B cell (primary cell): Measurements from ENCODE around the gene GTPBP3. TPM values are rescaled to one million over a fixed set of nuclear protein-coding genes. Genes with fewer than 3 reads are reported as not detected.

Experiments
- ATAC-seq: fragments of 200-7000 bp; cut with Tn5 transposase; one replicate; pipeline ENCODE4 v1.10.0; 2021; ENCODE audit warnings: low read depth, mild to moderate bottlenecking, moderate number of reproducible peaks, moderate library complexity
- CTCF ChIA-PET: fragments of 350-600 bp; sonication (Branson Sonifier 250); formaldehyde crosslinking; loops from one replicate; lab custom pipeline; 2021; ENCODE audit warnings: antibody characterized with exemption, inconsistent platforms; lab: Charles Lee
- POLR2A ChIA-PET: fragments of 350-600 bp; sonication (Branson Sonifier 250); formaldehyde crosslinking; loops from one replicate; lab custom pipeline; 2021; ENCODE audit warnings: antibody characterized with exemption; lab: Charles Lee
- DNase-seq: peaks from one replicate; pipeline ENCODE4 v3.0.0; 2013
- H2AFZ ChIP-seq: 2 replicates; pipeline ENCODE4 v1.6.1; 2012; ENCODE audit warnings: mild to moderate bottlenecking, low read depth, low read length; ENCODE audit not compliant: insufficient read depth, poor library complexity, severe bottlenecking
- H3K27ac ChIP-seq, 2 donors: 1 replicate in 1 of 2; 2 replicates in 1 of 2; pipeline ENCODE4 v1.5.1; 2012 to 2013; ENCODE audit warnings: low read length in 2 of 2, mild to moderate bottlenecking in 2 of 2, moderate library complexity in 1 of 2
- H3K27me3 ChIP-seq, 4 experiments: fragments of 200-600 bp in 1 of 4; sonication (generic) in 1 of 4; replicated peaks in 1 of 4; 1 replicate in 2 of 4; 2 replicates in 2 of 4; pipeline versions ENCODE4 v1.6.1 to v1.7.0; 2013 to 2016; ENCODE audit warnings: low read length in 3 of 4, mild to moderate bottlenecking in 2 of 4, mixed read lengths in 1 of 4, moderate library complexity in 1 of 4; ENCODE audit not compliant: insufficient read depth in 4 of 4, control insufficient read depth in 3 of 4; ENCODE audit errors: control extremely low read depth in 1 of 4
- H3K36me3 ChIP-seq, 2 experiments: replicated peaks in 1 of 2; 1 replicate in 1 of 2; 2 replicates in 1 of 2; pipeline versions ENCODE4 v1.6.1 to v1.7.1; 2013; ENCODE audit warnings: low read length in 1 of 2; ENCODE audit not compliant: insufficient read depth in 2 of 2, control insufficient read depth in 1 of 2; ENCODE audit errors: control extremely low read depth in 1 of 2, extremely low read depth in 1 of 2
- H3K4me1 ChIP-seq, 2 donors: fragments of 200-600 bp in 1 of 2; sonication (generic) in 1 of 2; 1 replicate in 1 of 2; 2 replicates in 1 of 2; pipeline versions ENCODE4 v1.5.1 to v1.6.1; 2013 to 2017; ENCODE audit warnings: low read length in 2 of 2; ENCODE audit not compliant: control insufficient read depth in 2 of 2, insufficient read depth in 2 of 2
- H3K4me2 ChIP-seq: replicated peaks from 2 replicates; pipeline ENCODE3; 2012; ENCODE audit warnings: mild to moderate bottlenecking, low read depth, low read length; ENCODE audit not compliant: poor library complexity, severe bottlenecking
- H3K4me3 ChIP-seq, 5 experiments: fragments of 200-600 bp in 1 of 5; sonication (generic) in 1 of 5; 1 replicate in 3 of 5; 2 replicates in 2 of 5; pipeline versions ENCODE4 v1.5.1 to v1.7.0; 2011 to 2016; ENCODE audit warnings: low read length in 4 of 5, mild to moderate bottlenecking in 4 of 5, low read depth in 2 of 5, control low read depth in 1 of 5, moderate library complexity in 1 of 5; ENCODE audit not compliant: insufficient read depth in 1 of 5; ENCODE audit errors: control extremely low read depth in 1 of 5, extremely low read depth in 1 of 5
- H3K79me2 ChIP-seq: fragments of 200-600 bp; sonication (generic); one replicate; pipeline ENCODE4 v1.6.0; 2016; ENCODE audit warnings: low read length; ENCODE audit not compliant: control insufficient read depth, insufficient read depth
- H3K9ac ChIP-seq: fragments of 200-600 bp; sonication (generic); 2 replicates; pipeline ENCODE4 v1.6.1; 2017; ENCODE audit warnings: mild to moderate bottlenecking, low read length, moderate library complexity
- H3K9me3 ChIP-seq, 3 donors: one replicate each; pipeline versions ENCODE4 v1.6.1 to v1.7.1; 2013; ENCODE audit warnings: low read length in 2 of 3; ENCODE audit not compliant: control insufficient read depth in 2 of 3, insufficient read depth in 1 of 3; ENCODE audit errors: control extremely low read depth in 1 of 3
- H4K20me1 ChIP-seq: 2 replicates; pipeline ENCODE4 v1.6.0; 2012; ENCODE audit warnings: mild to moderate bottlenecking, low read length; ENCODE audit not compliant: insufficient read depth, control insufficient read depth, poor library complexity, severe bottlenecking
- H3K27ac Mint-ChIP-seq: one replicate; pipeline ENCODE4 v1.8.0; 2021; ENCODE audit warnings: mixed read lengths
- H3K27me3 Mint-ChIP-seq: one replicate; pipeline ENCODE4 v1.8.0; 2021; ENCODE audit warnings: mixed read lengths
- H3K4me1 Mint-ChIP-seq: one replicate; pipeline ENCODE4 v1.8.0; 2021; ENCODE audit warnings: mixed read lengths
- H3K4me3 Mint-ChIP-seq: one replicate; pipeline ENCODE4 v1.8.0; 2021; ENCODE audit warnings: mixed read lengths
- H3K9me3 Mint-ChIP-seq: one replicate; pipeline ENCODE4 v1.8.0; 2022; ENCODE audit warnings: mixed read lengths; ENCODE audit not compliant: insufficient read depth
- CTCF ChIP-seq: fragments of 200-600 bp; IDR thresholded peaks from one replicate; pipeline ENCODE4 v1.8.0; 2022; ENCODE audit warnings: antibody characterized with exemption, mild to moderate bottlenecking
- EZH2 ChIP-seq: IDR thresholded peaks from 2 replicates; pipeline ENCODE4 v1.6.1; 2012; ENCODE audit warnings: borderline replicate concordance, low read depth, mild to moderate bottlenecking, moderate library complexity, low read length; ENCODE audit not compliant: insufficient read depth, poor library complexity, severe bottlenecking
- WGBS: methylation state at CpG from one replicate; pipeline ENCODE4 v1.1.5; 2013; ENCODE audit warnings: missing lambda C conversion rate; ENCODE audit not compliant: insufficient coverage; 5-methylcytosine and 5-hydroxymethylcytosine counted together
- intact Hi-C: fragments of 100-400 bp; cut with micrococcal nuclease; formaldehyde crosslinking; loops from one replicate; pipeline ENCODE4 v1.10.0; 2022
- polyA plus RNA-seq: library from polyadenylated mRNA; depleted of rRNA; stranded (reverse); fragments of >200 nt; gene quantifications from 2 replicates; pipeline ENCODE4 v1.2.3, GENCODE V29; 2012
- total RNA-seq, 2 donors: library from RNA; stranded (reverse); fragments of 120-200 nt in 1 of 2; gene quantifications; 1 replicate in 1 of 2; 2 replicates in 1 of 2; pipeline versions ENCODE4 v1.2.3 to v1.2.4, GENCODE V29; 2013 to 2022

GTPBP3 gene
- total and polyA plus RNA-seq, 2 donors (not counting 1 experiment from before 2014, with no cell fraction given) = 41.6 to 44.9 TPM

- H3K27me3 Mint-ChIP-seq = no peaks in the 10 kb centered on the region
- peaks cover 34% of the 10 kb centered on the region for H3K4me1 Mint-ChIP-seq
- Histone ChIP-seq H3K4me3 (no peak overlapping the region), H3K9ac (no peak overlapping the region), H3K79me2 (peaks cover 9% of the 10 kb centered on the region), H3K36me3 (no peaks in the 10 kb centered on the region), H3K9me3 (no peaks in the 10 kb centered on the region), H3K27ac (no peak overlapping the region), H3K4me1 (peaks cover 13 to 26% of the 10 kb centered on the region in 2 donors), H2AFZ (no peak overlapping the region), H4K20me1 (no peaks in the 10 kb centered on the region), H3K4me2 (no peak overlapping the region), H3K27me3 (no peaks in the 10 kb centered on the region)
- WGBS = 95% methylated on average over 27 of the region's 34 CpGs
- peak; percentile 37 for DNase-seq
- no peak overlapping the region for H3K27ac Mint-ChIP-seq
- POLR2A ChIA-PET = interaction anchor here (0.8 kb wide), 1 partner anchor 11 kb away, joined by 6 read pairs; no protein-coding TSS in a partner anchor
- H3K9me3 Mint-ChIP-seq = no peaks in the 10 kb centered on the region
- TF ChIP-seq CTCF = no peak
- TF ChIP-seq EZH2 = no peak
- peak overlapping the region; percentile 62 for H3K4me3 Mint-ChIP-seq
- ATAC-seq = no peak
- CTCF ChIA-PET = interaction anchor here (1.1 kb wide), 1 partner anchor 11 kb away, joined by 3 read pairs; no protein-coding TSS in a partner anchor
- intact Hi-C loops = no loop called here
These were observed 1.9 kb downstream of the GTPBP3 start for GRCh38 chr19:17339088-17339741.

DNA sequence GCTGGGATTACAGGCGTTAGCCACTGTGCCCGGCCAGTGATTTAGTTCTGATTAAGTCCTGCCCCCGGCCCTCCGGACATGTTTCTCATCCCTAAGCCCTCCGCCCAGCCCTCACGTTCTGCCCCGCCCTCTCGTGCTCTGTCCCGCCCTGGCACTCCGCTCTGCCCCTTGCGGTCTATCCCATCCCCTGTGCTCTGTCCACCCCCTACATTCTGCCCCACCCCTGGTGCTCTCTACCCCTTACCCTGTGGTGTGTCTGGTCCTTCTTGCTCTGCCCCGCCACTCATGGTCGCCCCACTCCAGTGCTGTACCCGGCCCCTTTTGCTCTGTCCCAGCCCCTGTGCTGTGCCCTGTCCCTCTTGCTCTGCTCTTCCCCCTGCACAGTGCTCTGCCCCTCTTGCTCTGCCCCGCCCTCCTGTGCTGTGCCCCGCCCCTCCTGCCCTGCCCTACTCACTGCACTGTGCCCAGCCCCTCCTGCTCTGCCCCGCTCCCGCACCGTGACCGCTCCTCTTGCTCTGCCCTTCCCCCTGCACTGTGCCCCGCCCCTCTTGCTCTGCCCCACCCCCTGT, 3.0 kb downstream of the GTPBP3 start:
- no peak overlapping the region for H3K27ac ChIP-seq
- H3K36me3 ChIP-seq = no peaks in the 10 kb centered on the region
- no peak overlapping the region for H3K4me3 ChIP-seq
- no peaks in the 10 kb centered on the region for H3K9me3 Mint-ChIP-seq
- H3K79me2 ChIP-seq = peaks cover 9% of the 10 kb centered on the region
- 96% methylated on average over 13 of the region's 21 CpGs for WGBS
- ATAC-seq = no peak
- peaks cover 7 to 19% of the 10 kb centered on the region in 2 donors for H3K4me1 ChIP-seq
- ChIA-PET POLR2A (no interaction called here), CTCF (interaction anchor here (1.1 kb wide), 1 partner anchor 12 kb away, joined by 3 read pairs; no protein-coding TSS in a partner anchor)
- no peak for DNase-seq
- intact Hi-C loops = no loop called here
- H2AFZ ChIP-seq = no peak overlapping the region
- no peak overlapping the region for H3K27ac Mint-ChIP-seq
- no peaks in the 10 kb centered on the region for H3K27me3 ChIP-seq
- H3K27me3 Mint-ChIP-seq = no peaks in the 10 kb centered on the region
- TF ChIP-seq CTCF (no peak), EZH2 (no peak)
- H3K4me2 ChIP-seq = no peak overlapping the region
- H3K9me3 ChIP-seq = no peaks in the 10 kb centered on the region
- peaks cover 24% of the 10 kb centered on the region for H3K4me1 Mint-ChIP-seq
- no peaks in the 10 kb centered on the region for H4K20me1 ChIP-seq
- peak overlapping the region; percentile 26 for H3K4me3 Mint-ChIP-seq
- no peak overlapping the region for H3K9ac ChIP-seq
